ENCODE measurements around the gene ECHS1.
"Not testable (repeated sequence)": the region's sequence is repeated elsewhere in the genome, so short reads cannot be mapped to it uniquely, and the experiment has no call there.

ECHS1 gene

GRCh38 chr10:133373174-133374090, at the start of gene ECHS1:
ECHS1 (minus strand) TSS chr10:133373354; CDS start chr10:133373333, 21 bp downstream.
- peak; percentile 68 for DNase-seq

- no peak for DNase-seq
Observed at GRCh38 chr10:133422223-133422806, 49.2 kb upstream of the ECHS1 start.

GRCh38 chr10:133421336-133422222, 48.4 kb upstream of the ECHS1 start:
- no peak for DNase-seq

- no peak for DNase-seq
Observed at GRCh38 chr10:133420579-133420978, 47.4 kb upstream of the ECHS1 start.

DNA sequence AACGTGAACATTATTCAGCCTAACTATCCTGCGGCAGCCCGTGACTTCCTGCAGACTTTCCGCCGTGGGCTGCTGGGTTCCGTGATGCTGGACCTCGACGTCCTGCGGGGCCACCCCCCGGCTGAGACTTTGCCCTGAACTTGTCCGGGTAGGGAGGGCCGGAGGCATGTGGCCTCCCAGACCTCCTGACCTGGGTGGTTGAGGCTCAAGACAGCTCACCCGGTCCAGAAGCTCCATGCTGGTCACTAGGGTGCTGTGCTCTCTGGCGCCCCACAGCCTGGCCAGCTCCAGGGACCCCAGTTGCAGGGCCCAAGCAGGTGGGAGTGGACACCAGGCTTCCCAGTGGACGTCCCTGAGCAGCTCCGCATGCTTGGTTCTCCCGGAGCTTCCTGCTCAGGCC, 46.9 kb upstream of the ECHS1 start:
- DNase-seq: no peak

DNA sequence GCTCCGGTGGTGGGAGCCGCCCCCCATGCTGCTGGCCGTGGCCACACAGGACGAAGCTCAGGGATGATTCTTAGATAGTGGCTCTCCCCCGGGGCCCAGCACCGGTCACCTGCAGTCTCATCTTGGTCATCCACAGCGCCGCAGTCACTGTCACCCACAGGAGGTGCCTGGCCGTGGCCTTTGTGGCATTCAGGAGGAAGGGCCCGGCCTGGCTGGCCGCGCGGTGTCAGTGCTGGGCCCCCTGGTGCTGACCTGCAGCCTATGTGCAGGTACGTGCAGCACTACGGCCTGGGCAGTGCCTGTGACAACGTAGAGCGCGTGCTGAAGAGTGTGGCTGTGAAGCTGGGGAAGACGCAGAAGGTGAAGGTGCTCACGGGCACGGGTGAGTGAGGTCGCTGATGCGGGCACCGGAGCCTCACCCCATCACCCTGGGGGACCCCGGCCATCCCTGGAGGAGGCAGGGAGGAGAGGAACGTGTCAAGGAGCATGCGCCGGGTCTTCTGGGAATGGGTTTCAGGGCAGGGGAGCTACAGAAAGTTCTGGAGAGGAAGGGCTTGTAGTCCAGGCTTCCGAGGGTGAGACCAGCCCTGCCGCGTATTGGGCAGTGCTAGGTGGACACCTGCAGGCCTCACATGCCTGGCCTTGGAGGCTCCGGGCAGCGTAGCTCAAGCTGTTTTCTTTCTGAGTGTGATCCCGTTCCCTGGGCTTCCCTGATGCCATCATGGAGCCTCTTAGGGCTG, 46.2 kb upstream of the ECHS1 start:
- no peak for DNase-seq

DNA sequence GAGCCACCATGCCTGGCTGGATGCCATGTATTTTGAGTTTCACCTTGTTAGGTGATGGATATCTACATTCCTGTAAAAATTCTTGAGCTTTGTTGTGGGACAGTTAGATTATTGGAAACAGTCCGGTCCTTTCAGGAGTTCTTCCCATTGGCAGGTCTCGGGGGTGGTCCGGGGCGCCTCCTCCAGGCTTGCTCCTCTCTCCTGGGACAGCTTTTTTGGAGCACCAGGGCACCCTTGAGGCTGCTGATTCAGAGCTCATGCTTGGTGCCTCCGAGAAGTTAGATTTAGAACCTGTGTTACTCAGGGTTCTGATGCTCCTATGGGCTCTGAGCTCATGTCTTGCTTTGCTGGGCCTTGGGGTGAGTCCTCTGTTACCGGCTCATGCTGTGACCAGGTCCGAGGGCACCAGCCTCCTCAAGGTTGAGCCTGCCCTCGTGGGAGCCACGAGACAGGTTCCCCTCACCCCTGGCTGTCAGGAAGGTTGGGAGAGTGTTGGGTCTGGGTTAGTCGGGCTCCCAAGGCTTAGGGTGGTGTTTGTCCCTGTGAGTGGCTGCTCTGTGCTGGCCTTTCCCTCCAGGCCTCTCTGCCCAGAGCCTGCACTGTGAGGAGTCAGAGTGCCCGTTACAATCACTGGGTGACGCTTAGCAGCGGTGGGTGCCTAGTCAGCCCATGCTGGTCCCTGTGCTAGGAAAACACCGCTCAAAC, 45.3 kb upstream of the ECHS1 start:
- no peak for DNase-seq

DNA sequence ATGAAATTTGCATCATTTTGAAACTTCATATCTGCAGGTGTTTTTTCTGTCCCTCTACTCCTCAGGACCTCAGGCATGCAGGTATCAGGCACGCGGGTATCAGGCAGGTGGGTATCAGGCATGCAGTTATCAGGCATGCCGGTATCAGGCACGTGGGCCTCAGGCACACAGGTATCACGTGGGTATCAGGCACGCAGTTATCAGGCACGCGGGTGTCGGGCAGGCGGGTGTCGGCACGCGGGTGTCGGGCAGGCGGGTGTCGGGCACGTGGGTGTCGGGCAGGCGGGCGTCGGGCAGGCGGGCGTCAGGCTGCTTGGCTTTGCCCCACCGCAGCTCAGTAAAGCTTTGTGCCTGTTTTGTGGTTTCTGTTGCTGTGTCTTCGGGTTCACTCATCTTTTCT, 42.6 kb upstream of the ECHS1 start:
- DNase-seq: no peak

- not testable (repeated sequence) for DNase-seq
Observed at GRCh38 chr10:133414401-133414800, 41.2 kb upstream of the ECHS1 start.

- DNase-seq: no peak
Observed at GRCh38 chr10:133412381-133412711, 39.2 kb upstream of the ECHS1 start.

GRCh38 chr10:133411523-133412380, 38.6 kb upstream of the ECHS1 start:
- no peak for DNase-seq

DNA sequence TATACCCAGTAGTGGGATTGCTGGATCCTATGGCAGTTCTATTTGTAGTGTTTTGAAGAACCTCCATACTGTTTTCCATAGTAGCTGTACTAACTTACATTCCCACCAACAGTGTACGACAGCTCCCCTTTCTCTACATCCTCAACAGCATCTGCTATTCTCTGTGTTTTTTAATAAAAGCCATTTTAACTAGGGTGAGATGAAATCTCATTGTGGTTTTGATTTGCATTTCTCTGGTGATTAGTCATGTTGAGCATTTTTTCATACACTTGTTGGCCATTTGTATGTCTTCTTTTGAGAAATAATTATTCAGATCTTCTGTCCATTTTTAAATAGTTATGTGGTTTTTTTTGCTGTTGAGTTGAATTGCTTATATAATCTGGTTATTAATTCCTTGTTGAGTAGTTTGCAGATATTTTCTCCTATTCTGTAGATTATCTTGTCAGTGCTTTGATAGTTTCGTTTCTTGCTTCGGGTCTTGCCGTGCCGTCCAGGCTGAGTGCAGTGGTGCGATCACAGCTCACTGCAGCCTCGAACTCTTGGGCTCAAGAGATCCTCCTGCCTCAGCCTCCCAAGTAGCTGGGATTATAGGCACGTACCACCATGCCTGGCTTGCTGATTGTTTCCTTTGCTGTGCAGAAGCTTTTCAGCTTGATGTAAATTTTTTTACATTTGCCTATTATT, 32.8 kb upstream of the ECHS1 start:
- DNase-seq: no peak

DNA sequence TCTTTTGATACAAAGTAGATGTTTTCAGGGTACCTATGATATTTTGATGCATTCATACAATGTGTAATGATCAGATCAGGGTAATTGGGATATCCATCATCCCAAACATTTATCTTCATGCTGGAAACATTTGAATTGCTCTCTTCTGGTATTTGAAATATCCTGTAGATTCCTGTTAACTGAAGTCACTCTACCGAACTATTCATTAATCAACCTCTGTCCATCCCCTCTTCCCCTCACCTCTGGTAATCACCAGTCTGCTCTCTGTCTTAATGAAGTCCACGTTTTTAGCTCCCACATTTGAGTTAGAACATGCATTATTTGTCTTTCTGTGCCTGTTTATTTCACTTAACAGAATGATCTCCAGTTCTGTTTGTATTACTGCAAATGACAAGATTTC, 32.1 kb upstream of the ECHS1 start:
- no peak for DNase-seq

GRCh38 chr10:133403784-133404183, 30.6 kb upstream of the ECHS1 start:
- no peak for DNase-seq

DNA sequence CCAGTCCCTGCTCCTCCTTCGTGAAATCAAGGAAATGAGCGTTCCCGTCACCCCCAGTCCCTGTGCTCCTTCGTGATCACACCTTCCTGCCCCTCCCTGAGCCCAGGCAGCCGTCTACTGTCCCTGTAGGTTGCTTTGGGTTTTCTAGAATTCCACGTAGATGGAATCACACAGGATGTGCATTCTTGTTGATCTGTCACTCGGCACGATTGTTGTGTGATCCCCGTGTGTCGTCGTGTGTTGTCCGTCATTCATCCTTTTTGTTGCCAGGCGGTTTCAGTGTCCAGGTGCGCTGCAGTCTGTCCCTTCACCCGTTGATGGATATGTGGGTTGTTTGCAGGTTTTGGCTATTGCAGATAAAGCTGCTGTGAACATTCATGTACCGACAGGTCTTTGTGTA, 30.2 kb upstream of the ECHS1 start:
- DNase-seq: no peak

DNA sequence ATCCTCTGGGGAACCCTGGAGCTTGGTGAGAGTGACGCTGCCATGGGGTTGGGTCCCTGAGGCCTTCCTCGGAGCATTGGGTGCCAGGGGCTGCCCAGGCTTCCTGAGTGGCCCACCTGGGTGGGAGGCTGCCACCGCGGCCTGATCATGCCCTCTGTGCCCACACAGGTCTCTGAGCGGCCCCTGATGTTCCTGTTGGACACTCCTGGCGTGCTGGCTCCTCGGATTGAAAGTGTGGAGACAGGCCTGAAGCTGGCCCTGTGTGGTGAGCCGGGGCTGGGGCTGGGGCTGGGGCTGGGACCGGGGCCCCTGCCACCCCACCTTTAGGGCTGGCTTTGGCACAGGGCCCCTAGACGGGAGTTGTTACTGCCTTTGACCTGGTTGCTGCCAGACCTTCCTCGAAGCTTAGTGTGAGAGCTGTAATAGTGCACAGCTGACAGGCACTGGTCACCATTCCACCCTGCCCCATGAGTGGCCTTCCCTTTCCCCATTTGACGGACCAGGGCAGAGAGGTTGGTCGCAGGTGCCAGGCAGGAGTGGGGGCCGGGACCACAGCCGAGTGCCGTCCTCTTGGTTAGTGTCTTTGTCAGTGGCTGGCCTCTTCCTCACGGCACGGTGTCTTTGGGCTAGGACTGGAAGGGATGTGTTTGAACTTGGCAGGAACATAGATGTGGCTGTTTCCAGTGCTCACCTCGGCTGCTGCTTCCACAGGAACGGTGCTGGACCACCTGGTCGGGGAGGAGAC, 29.0 kb upstream of the ECHS1 start:
- DNase-seq: no peak

GRCh38 chr10:133401500-133401899, 28.3 kb upstream of the ECHS1 start:
- DNase-seq: no peak

DNA sequence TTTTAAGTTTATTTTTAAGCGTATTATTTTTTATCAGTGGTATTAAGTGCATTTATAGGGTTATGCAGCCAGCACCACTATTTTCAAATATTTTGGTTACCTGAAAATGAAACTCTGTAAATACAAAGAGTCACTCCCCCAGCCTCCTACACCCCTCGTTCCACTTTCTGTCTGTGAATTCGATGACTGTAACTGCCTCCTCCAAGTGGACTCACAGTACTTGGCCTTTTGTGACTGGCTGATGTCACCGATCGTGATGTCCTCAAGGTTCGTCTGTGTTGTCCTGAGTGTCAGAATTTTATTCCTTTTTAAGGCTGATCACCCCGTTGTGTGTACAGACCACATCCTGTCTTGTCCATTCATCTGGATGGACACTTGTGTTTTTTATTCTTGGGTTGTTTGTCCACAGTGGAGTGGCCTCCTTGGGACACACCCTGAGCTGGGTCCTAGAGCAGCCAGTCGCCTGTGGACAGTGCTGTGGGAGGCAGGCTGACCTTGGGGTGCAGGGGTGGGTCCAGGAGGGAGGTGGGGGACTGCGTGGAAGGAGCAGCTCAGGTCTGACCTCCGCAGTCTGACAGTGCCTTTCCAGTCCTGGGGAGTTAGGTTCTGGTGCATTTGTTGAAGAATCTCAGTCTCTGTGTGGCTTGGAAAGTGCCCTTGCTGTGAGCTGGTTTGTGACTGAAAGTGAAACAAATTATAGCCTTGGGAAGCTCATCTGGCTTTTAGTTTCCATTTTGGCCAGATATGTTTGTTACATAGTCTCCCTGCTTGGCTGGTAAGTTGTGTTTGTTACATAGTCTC, 27.7 kb upstream of the ECHS1 start:
- DNase-seq: no peak

DNA sequence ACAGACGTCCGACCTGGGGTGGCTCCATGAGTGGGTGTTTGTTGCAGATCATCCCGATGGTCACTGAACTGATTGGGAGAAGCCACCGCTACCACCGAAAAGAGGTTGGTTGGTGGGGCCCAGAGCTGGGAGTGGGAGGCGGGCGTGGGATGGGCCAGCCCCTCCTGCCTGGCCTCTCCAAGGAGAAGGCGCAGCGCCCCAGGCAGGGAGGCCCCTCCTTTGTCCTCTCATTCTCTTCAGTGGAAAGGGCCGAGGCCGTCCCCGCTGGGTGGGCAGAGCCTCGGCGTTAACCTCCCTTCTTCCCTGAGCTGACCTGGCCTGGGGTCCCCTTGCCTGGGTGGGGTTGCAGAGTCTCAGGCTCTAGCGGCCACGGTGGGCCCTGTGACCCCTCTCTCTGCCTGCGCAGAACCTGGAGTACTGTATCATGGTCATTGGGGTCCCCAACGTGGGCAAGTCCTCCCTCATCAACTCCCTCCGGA, 26.0 kb upstream of the ECHS1 start:
- no peak for DNase-seq

Data from NCI-H1105 (cell line).